NCI-H69 (cell line): ENCODE data around the gene VIPR2.
"Not testable (repeated sequence)": the region's sequence is repeated elsewhere in the genome, so short reads cannot be mapped to it uniquely, and the experiment has no call there.

ENCODE experiments used
- DNase-seq: peaks from one replicate; lab custom pipeline; 2025; lab: John Stamatoyannopoulos, UW

Gene VIPR2

DNA sequence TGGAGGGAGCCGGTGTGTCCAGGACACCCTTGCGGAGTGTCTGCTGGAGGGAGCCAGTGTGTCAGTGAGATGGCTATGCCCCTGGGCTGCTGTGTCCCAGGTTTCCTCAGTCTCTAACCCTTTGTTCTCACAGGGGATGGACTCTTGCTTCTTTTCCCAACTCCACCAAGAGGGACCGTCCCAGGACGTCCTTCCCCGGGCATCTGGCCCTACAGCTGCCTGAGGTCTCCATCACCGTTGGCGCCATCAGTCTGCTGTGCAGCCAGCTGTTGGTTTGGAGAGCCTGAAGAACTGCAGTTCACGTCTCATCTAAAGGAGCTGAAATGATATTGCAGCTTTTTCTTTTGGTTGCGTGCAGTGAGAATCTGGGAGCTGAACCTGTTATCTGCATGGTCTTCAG lies 136.2 kb downstream of the VIPR2 start:
- DNase-seq: no peak

- DNase-seq: peak; percentile 42
Observed at GRCh38 chr7:159007996-159008389, 136.7 kb downstream of the VIPR2 start.

DNA sequence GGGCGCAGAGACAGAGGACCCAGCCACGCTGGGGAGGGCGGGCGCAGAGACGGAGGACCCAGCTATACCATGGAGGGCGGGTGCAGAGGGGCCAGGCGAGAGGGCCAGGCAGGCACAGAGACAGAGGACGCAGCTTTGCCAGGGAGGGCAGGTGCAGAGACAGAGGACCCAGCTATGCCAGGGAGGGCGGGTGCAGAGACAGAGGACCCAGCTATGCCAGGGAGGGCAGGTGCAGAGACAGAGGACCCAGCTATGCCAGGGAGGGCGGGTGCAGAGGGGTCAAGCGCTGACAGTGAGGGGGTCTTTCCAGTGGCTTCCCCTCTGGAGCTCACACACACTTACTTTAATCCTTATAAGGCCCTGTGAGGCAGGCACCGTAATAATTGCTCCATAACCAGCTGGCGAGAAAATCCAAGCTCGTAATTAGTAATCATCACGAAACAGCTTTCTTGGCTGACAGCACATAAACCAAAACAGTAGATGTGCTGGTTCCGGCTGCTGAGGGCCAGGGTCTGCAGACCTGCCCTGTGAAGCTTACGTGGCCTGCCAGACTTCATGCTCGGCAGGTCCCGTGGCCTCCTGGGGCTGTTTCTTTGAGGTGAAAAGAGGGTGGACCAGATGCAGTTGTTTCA lies 137.2 kb downstream of the VIPR2 start:
- DNase-seq: peak; percentile 40

- DNase-seq: no peak
Observed at GRCh38 chr7:159006610-159007130, 138.0 kb downstream of the VIPR2 start.

- not testable (repeated sequence) for DNase-seq
Observed at GRCh38 chr7:159006022-159006609, 138.6 kb downstream of the VIPR2 start.

GRCh38 chr7:159005618-159006017 lies 139.0 kb downstream of the VIPR2 start:
- DNase-seq: no peak

GRCh38 chr7:159004411-159004810 lies 140.3 kb downstream of the VIPR2 start:
- no peak for DNase-seq

- DNase-seq: no peak
Observed at GRCh38 chr7:159001811-159002210, 142.9 kb downstream of the VIPR2 start.

- peak; percentile 7 for DNase-seq
Observed at GRCh38 chr7:159000859-159001435, 143.7 kb downstream of the VIPR2 start.

- no peak for DNase-seq
Observed at GRCh38 chr7:159000070-159000469, 144.6 kb downstream of the VIPR2 start.

DNA sequence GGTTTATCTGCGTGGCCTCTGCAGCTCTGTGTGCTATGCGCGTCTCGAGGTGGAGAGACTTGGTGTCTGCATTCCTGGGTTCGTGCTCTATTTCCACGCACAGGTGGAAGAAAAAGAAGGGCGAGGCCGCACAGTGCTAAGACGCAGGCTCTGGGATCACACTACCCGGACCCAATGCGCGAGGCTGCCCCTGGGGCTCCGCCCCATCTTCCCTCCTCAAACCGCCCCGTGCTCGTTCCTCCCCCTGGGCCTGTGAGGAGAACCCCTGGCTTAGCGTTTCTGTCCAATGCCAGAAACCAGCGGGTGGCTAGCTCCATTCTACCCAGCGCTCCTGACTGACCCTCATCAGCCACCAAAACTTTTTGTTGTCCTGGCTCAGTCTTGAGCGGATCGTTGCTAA lies 145.2 kb downstream of the VIPR2 start:
- DNase-seq: no peak

- DNase-seq: not testable (repeated sequence)
Observed at GRCh38 chr7:158998261-158998660, 146.4 kb downstream of the VIPR2 start.

DNA sequence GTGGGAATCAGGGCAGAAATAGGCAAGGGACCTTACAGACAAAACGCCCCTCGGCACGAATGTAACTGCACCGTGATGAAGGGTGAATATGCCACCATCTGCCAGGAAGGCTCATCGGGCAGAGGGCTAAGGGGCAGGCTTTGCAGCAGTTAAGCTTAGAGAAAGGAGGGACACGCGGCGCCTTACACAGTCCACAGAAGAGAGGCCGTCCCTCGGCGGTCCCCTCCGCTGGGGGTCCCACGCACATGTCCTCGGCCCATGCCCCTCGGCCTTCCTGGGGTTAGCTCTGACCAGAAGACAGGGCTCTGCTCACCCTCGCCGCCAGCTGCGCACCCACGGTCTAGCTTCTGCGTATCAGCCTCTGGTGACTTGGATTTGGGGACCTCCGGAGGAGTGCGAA lies 147.2 kb downstream of the VIPR2 start:
- peak; percentile 26 for DNase-seq

GRCh38 chr7:158997110-158997453 lies 147.6 kb downstream of the VIPR2 start:
- DNase-seq: no peak

DNA sequence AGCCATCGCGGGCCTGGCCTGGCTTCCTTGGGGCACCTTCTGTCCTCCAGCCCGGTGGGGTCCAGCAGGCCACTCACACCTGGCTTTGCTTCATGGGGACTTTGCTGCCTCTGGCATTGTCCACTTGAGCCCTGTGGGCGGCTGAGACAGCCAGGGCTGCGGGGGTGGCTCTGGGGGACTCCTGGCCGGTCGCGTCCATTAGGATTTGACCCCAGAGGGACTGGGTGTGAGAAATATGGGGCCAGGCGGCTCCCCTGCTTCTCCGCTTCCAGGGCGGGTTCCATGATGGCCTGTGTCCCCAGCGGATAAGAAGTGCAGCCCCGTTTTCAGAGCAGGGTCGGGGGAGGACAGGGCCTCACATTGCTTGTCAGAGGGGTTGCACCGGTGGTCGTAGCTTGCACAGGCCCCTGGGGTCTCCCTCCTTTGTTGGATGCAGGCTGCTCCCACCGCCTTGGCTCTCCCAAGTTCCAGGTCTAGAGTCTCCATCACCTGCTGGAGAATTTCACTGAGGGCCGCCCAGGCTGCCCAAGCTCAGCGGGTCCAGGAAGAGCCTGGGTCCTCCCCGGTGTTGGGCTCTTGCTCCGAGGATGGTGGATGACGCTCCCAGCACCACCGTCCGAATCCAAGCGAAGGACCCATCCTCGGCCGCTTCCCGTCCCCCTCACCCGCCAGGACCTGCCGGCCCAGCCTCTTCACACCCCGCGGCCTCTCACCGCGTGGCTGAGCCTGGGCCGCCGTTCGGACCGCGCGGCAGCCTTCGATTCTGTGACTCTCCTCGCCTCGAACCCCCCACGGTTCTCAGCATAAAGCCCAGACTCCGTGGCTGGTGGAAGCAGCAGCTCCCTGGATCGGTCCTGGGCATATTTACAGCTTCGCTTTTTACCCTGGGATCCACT lies 148.2 kb downstream of the VIPR2 start:
- DNase-seq: no peak

DNA sequence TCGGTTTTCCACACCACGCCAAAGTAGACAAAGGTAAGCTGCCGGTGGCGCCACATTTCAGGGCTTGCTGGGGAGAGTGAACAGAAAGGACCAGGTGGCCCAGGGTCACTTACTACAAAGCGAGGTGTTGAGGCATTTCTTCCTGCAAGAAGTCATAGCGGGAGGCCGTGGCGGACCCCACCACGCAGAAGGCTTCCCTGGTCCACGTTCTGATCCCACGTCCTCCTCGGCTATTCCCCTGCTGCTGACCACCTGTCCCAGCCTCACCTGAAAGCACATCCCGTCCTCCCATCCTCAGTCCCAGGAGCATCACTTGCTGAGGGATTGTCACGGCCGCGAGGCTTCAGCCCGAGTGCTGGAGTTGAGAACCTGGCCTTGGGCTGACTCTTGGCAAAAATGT lies 149.2 kb downstream of the VIPR2 start:
- no peak for DNase-seq

GRCh38 chr7:158994687-158995086 lies 150.0 kb downstream of the VIPR2 start:
- no peak for DNase-seq

GRCh38 chr7:158993591-158993990 lies 151.1 kb downstream of the VIPR2 start:
- no peak for DNase-seq

DNA sequence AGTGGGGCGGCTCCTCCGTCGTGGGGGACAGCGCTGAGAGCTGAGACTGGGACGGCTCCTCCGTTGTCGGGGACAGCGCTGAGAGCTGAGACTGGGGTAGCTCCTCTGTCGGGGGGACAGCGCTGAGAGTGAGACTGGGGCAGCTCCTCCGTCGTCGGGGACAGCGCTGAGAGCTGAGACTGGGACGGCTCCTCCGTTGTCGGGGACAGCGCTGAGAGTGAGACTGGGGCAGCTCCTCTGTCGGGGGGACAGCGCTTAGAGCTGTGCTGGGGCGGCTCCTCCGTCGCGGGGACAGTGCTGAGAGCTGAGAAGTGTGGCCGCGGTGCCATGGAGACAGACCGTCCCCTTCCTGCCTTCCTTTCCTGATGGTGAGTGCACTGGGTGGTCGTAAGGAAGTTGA lies 151.9 kb downstream of the VIPR2 start:
- no peak for DNase-seq

DNA sequence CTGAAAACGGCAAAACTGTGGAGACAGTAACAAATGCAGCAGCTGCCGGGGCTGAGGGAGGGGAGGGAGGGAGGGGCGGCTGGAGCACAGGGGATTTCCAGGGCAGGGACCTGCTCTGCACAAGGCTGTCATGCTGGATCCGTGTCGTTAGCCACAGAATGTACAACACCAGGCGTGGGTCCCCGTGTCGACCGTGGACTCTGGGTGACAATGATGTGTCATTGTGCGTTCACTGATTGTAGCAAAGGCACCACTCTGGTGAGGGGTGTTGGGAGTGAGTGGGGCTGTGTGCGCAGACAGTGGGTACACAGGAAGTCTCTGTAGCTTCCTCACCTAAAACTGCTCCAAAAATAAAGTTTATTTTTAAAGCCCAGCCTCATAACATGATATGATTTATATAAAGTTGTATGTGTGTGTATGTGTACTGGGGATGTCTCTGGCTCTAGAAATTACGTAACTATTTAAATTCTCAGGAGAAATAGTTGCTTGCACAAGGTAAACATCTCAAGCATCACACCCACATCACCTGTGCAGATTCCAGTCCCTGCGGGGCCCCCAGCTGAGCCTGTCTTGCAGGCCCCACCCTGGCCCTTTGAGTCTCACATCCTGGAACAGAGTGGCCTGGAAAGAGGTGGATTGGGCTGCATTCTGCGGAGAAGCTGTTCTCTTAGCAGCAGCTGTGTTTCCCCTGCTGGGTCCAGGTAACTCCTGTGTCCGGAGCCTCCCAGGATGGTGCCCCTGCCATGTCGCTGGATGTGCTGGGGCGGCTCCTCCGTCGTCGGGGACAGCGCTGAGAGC lies 152.6 kb downstream of the VIPR2 start:
- DNase-seq: peak; percentile 66

GRCh38 chr7:158988996-158989395 lies 155.7 kb downstream of the VIPR2 start:
- no peak for DNase-seq
